Measurements from ENCODE around the gene GH1.

The GH1 gene

GRCh38 chr17:63944736-63945499 lies 26.3 kb upstream of the GH1 start:
- no peak for DNase-seq

GRCh38 chr17:63943745-63944144 lies 25.1 kb upstream of the GH1 start:
- DNase-seq, result no peak

- no peak for DNase-seq
Observed at GRCh38 chr17:63942309-63942985, 23.8 kb upstream of the GH1 start.

- no peak for DNase-seq
Observed at GRCh38 chr17:63941751-63942150, 23.1 kb upstream of the GH1 start.

- no peak for DNase-seq
Observed at GRCh38 chr17:63941162-63941561, 22.5 kb upstream of the GH1 start.

- DNase-seq, result no peak
Observed at GRCh38 chr17:63940584-63940983, 21.9 kb upstream of the GH1 start.

- DNase-seq, result no peak
Observed at GRCh38 chr17:63939884-63940283, 21.2 kb upstream of the GH1 start.

GRCh38 chr17:63939401-63939800 lies 20.8 kb upstream of the GH1 start:
- no peak for DNase-seq

- no peak for DNase-seq
Observed at GRCh38 chr17:63937920-63938319, 19.3 kb upstream of the GH1 start.

- DNase-seq, result no peak
Observed at GRCh38 chr17:63937319-63937718, 18.7 kb upstream of the GH1 start.

GRCh38 chr17:63934183-63935112 lies 15.8 kb upstream of the GH1 start:
- no peak for DNase-seq

GRCh38 chr17:63933598-63933997 lies 15.0 kb upstream of the GH1 start:
- DNase-seq, result no peak

- DNase-seq, result no peak
Observed at GRCh38 chr17:63932721-63933120, 14.1 kb upstream of the GH1 start.

GRCh38 chr17:63931981-63932561 lies 13.4 kb upstream of the GH1 start, which contains the start of gene CD79B:
TSS of gene CD79B (minus strand) at chr17:63932331. CDS start at chr17:63932261, 70 bp downstream.
- DNase-seq, result no peak

GRCh38 chr17:63930951-63931575 lies 12.4 kb upstream of the GH1 start:
- peak; percentile 5 for DNase-seq

GRCh38 chr17:63929860-63930766 lies 11.5 kb upstream of the GH1 start:
- no peak for DNase-seq

GRCh38 chr17:63928966-63929695 lies 10.5 kb upstream of the GH1 start:
- DNase-seq, result no peak

GRCh38 chr17:63928172-63928666 lies 9.6 kb upstream of the GH1 start:
- no peak for DNase-seq

- DNase-seq, result no peak
Observed at GRCh38 chr17:63927464-63928171, 9.0 kb upstream of the GH1 start.

Data from fibroblast of skin of scalp (primary cell).